GM13977 (cell line): ENCODE results near the gene HTR2A.

Source experiments
- DNase-seq: peaks from one replicate; pipeline ENCODE4 v3.0.0; 2012; ENCODE audit warnings: low spot score
- in situ Hi-C: fragments of 300-500 bp; cut with MboI; formaldehyde crosslinking; loops from one replicate; pipeline ENCODE4 v1.12.0; 2022; ENCODE audit warnings: low sequenced_read_pairs, low pct_unique_long_range_greater_than_20kb, mixed read lengths, inconsistent platforms; ENCODE audit not compliant: unreplicated experiment
- TF ChIP-seq, protein P1 (sequence below): IDR thresholded peaks from 2 replicates; pipeline ENCODE4 v1.5.1; 2012; ENCODE audit warnings: mild to moderate bottlenecking, control low read depth; ENCODE audit not compliant: insufficient read depth; ENCODE audit errors: extremely low read depth, missing control alignments

Gene HTR2A

DNA sequence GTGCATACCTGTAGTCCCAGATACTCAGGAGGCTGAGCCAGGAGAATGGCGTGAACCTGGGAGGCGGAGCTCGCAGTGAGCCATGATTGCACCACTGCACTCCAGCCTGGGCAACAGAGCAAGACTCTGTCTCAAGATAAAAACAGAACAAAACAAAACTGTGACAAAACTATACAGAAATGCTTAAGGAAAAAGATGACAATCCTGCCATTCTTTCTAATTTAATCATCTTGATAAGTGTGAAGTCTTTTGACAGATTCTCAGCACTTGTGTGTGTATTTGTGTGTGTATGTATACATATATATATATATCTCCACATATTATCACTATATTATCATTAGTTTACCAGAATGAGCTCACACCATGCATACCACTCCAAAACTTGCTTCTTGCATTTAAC, 12.3 kb downstream of the HTR2A start:
- DNase-seq: no peak
- TF ChIP-seq, protein P1, sequence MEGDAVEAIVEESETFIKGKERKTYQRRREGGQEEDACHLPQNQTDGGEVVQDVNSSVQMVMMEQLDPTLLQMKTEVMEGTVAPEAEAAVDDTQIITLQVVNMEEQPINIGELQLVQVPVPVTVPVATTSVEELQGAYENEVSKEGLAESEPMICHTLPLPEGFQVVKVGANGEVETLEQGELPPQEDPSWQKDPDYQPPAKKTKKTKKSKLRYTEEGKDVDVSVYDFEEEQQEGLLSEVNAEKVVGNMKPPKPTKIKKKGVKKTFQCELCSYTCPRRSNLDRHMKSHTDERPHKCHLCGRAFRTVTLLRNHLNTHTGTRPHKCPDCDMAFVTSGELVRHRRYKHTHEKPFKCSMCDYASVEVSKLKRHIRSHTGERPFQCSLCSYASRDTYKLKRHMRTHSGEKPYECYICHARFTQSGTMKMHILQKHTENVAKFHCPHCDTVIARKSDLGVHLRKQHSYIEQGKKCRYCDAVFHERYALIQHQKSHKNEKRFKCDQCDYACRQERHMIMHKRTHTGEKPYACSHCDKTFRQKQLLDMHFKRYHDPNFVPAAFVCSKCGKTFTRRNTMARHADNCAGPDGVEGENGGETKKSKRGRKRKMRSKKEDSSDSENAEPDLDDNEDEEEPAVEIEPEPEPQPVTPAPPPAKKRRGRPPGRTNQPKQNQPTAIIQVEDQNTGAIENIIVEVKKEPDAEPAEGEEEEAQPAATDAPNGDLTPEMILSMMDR: no peak
- in situ Hi-C loops: loop anchor here (25.0 kb wide), 1 partner anchor 703 kb away; no protein-coding TSS in a partner anchor

- in situ Hi-C loops: loop anchor here (25.0 kb wide), 1 partner anchor 706 kb away; no protein-coding TSS in a partner anchor
- no peak for DNase-seq
- TF ChIP-seq, protein P1: no peak
Measured at GRCh38 chr13:46881621-46882020, 15.2 kb downstream of the HTR2A start.

- no peak for DNase-seq
- in situ Hi-C loops: no loop called here
- TF ChIP-seq, protein P1: no peak
Measured at GRCh38 chr13:46874006-46874405, 22.8 kb downstream of the HTR2A start.

DNA sequence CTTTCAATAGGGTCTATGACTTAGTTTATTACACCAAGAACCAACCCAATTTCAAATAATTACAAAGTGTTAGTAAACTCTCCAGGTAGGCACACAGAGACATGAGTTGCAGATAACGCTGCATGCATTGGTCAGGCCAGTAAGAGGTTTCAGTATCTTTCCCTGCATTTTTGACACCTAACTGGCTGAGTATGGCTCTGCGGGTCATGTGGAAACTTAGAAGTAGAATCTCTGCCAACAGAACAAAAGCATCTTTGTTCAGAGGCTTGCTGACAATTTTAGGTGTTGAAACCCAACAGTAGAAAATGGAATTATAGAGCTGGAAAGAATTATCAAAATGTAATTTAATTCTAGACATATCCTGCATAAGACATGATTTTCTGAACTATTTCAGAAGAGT, 25.3 kb downstream of the HTR2A start:
- TF ChIP-seq, protein P1: no peak
- DNase-seq: no peak
- in situ Hi-C loops: no loop called here

- TF ChIP-seq, protein P1: no peak
- no peak for DNase-seq
- in situ Hi-C loops: no loop called here
Measured at GRCh38 chr13:46868091-46868490, 28.8 kb downstream of the HTR2A start.

DNA sequence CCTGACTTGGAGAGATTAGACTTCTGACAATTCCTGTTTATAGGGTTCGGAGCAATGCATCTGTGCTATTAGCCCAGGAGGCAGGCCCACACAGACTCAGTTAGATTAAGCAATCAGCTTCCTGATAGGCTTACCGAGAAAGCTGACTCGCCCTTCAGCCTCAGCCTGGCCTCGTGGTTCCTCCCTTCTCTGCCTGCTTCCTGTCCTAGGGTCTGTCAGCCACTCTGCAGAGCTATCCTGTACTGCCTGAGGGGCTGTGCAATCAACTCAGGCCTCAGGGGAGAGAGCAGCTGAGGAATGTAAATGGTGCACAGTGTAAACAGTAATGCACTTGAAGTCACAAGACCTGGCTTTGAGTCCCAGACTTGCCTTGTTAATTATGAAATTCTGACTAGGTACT, 30.7 kb downstream of the HTR2A start:
- in situ Hi-C loops: no loop called here
- no peak for DNase-seq
- TF ChIP-seq, protein P1: no peak

DNA sequence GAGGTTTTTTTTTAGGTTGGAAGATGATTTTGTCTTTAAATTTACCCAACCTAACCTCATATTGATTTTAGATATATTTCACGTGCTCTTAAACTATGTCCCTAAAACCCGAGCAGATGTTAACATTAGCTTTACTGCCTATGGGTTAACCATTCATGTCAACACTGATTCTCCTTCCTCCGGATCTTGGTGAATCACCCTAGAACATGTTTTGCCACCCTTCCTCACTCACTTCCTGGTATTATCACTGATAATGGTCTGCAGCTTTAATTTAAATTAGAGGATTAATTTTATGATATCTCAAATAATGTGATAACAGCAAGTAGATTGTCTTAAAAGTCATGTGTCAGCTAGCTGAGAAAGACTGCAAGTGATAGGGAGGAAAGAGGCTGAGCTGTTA, 31.9 kb downstream of the HTR2A start:
- in situ Hi-C loops: no loop called here

More for the DNA sequence above, 31.9 kb downstream of the HTR2A start:
- DNase-seq: no peak
- TF ChIP-seq, protein P1: no peak
